Measurements from ENCODE around the gene CGN. TPM values are rescaled to one million over a fixed set of nuclear protein-coding genes. Genes with fewer than 3 reads are reported as not detected.

CGN gene
- total and polyA plus RNA-seq, 7 donors = 0.33 to 132 (median 1.8) TPM

DNA sequence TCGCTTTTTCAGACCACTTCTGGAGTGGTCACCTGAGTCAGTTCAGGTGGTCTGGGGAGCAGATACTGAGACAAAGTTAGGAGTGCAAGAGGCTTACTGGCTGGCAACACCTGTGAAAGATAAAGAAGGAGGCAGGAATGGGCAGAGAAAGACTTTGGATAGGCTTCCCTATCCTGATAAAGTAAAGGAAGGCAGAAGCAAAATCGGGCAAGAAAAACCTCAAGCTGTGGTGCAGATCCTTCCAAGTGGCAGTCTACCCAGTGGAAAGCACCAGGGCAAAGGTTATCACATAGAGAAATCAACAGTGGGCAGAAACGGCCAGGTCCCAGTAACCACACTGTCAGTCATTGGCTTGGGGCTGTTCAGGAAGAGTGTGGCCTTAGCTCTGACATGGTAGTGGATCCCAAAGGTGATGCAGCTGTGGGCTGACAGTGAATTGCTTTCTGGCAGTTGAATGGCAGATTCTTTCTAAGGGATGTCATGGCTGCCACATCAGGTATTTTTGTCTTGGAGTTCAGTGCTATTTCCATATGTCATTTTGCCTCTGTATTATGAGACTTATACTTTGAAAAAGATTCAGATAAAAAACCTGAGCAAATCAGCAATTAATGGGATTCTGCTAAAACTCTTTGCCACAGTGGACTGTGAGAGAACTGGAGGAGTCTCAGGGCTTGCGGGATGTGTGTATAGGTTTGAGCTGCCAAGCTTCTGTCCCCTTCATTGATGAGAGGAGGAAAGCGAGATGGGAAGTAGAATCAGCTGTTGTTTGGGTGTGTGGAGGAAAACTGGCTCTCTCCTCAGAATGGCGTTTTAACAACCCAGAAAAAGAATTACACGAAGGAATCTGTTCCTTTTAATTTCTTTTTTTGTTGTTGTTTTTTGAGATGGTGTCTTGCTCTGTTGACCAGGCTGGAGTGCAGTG is 8.1 kb upstream of the CGN start:
- WGBS, 2 donors = 65 to 66% methylated on average over 7 of the region's 7 CpGs
- Histone ChIP-seq H3K4me3 (no peak overlapping the region), H3K36me3 (no peaks in the 10 kb centered on the region), H3K9me3 (no peaks in the 10 kb centered on the region), H3K27ac (no peak overlapping the region), H3K4me1 (no peaks in the 10 kb centered on the region), H3K27me3 (no peaks in the 10 kb centered on the region)
- intact Hi-C loops (cut with DNase I) = no loop called here
- TF ChIP-seq CTCF (IDR thresholded peaks at IDR 0.05) (no peak), POLR2A (IDR thresholded peaks at IDR 0.05) (no peak), POLR2AphosphoS5 (IDR thresholded peaks at IDR 0.05) (no peak), EP300 (IDR thresholded peaks at IDR 0.05) (no peak)
- DNase-seq = no peak

DNA sequence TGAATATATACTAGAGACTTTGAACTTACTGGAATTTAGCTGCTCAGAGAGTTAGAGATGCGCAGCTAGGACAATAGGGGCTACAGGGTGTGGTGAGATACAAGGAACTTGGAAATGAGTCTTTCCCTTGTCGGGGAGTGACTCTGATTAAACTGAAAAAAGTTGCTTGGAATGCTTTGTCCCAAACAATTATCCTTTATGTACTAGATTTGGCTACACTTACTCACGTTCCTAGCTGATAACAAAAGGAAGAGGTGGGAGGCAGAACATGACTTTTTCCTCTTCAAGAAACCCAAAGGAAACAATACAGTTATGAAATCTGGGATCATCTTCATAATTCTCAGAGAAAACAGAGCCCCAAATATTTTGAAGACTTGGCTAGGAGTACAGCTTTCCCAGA is 6.9 kb upstream of the CGN start:
- WGBS, 2 donors = 23 to 61% methylated on average over 3 of the region's 3 CpGs
- intact Hi-C loops (cut with DNase I) = no loop called here
- H3K36me3 ChIP-seq = no peaks in the 10 kb centered on the region
- H3K9me3 ChIP-seq = no peaks in the 10 kb centered on the region
- TF ChIP-seq POLR2AphosphoS5 (IDR thresholded peaks at IDR 0.05) (no peak), EP300 (IDR thresholded peaks at IDR 0.05) (no peak), CTCF (IDR thresholded peaks at IDR 0.05) (no peak), POLR2A (IDR thresholded peaks at IDR 0.05) (no peak)
- no peak overlapping the region for H3K27ac ChIP-seq
- no peak overlapping the region for H3K4me3 ChIP-seq
- no peaks in the 10 kb centered on the region for H3K27me3 ChIP-seq
- no peak for DNase-seq
- H3K4me1 ChIP-seq = no peaks in the 10 kb centered on the region

GRCh38 chr1:151504759-151505158 is 6.4 kb upstream of the CGN start:
- intact Hi-C loops (cut with DNase I) = no loop called here
- no peak overlapping the region for H3K4me3 ChIP-seq
- H3K27ac ChIP-seq = no peak overlapping the region
- DNase-seq = no peak
- 88 to 92% methylated on average over 4 of the region's 4 CpGs for WGBS, 2 donors
- no peaks in the 10 kb centered on the region for H3K27me3 ChIP-seq
- TF ChIP-seq POLR2AphosphoS5 (IDR thresholded peaks at IDR 0.05) = no peak
- TF ChIP-seq POLR2A (IDR thresholded peaks at IDR 0.05) = no peak
- no peak for TF ChIP-seq EP300 (IDR thresholded peaks at IDR 0.05)
- no peak for TF ChIP-seq CTCF (IDR thresholded peaks at IDR 0.05)
- H3K36me3 ChIP-seq = no peaks in the 10 kb centered on the region
- no peaks in the 10 kb centered on the region for H3K4me1 ChIP-seq
- no peaks in the 10 kb centered on the region for H3K9me3 ChIP-seq

GRCh38 chr1:151508833-151509232 is 2.4 kb upstream of the CGN start:
- Histone ChIP-seq H3K9me3 (no peaks in the 10 kb centered on the region), H3K36me3 (no peaks in the 10 kb centered on the region), H3K27ac (no peak overlapping the region), H3K4me3 (no peak overlapping the region), H3K27me3 (no peaks in the 10 kb centered on the region), H3K4me1 (peaks cover 0 to 17% (median 12%) of the 10 kb centered on the region in 4 donors)
- TF ChIP-seq EP300 (IDR thresholded peaks at IDR 0.05) = no peak
- TF ChIP-seq CTCF (IDR thresholded peaks at IDR 0.05) = no peak
- no peak for TF ChIP-seq POLR2A (IDR thresholded peaks at IDR 0.05)
- TF ChIP-seq POLR2AphosphoS5 (IDR thresholded peaks at IDR 0.05) = no peak
- intact Hi-C loops (cut with DNase I) = no loop called here
- WGBS, 2 donors = 46 to 77% methylated on average over 6 of the region's 6 CpGs
- no peak for DNase-seq
